Keratinocyte (primary cell): Measurements from ENCODE around the gene CLSTN3. TPM values are rescaled to one million over a fixed set of nuclear protein-coding genes. Genes with fewer than 3 reads are reported as not detected.

Experiments
- DNase-seq: peaks from one replicate; pipeline ENCODE4 v3.0.0-alpha.2; 2011; ENCODE audit warnings: low read depth, missing footprints, low spot score
- FAIRE-seq: peaks from 2 replicates; lab custom pipeline; 2011; peaks lifted over from hg19 to GRCh38; lab: Jason Lieb, UNC
- H2AFZ ChIP-seq: 2 replicates; pipeline ENCODE4 v1.6.0; 2012; ENCODE audit warnings: low read length, control low read depth, inconsistent platforms; ENCODE audit not compliant: control insufficient read depth
- H3K27ac ChIP-seq: 2 replicates; pipeline ENCODE4 v1.5.1; 2011; ENCODE audit warnings: low read length; ENCODE audit not compliant: control insufficient read depth, insufficient read depth
- H3K27me3 ChIP-seq: 3 replicates; pipeline ENCODE4 v1.6.0; 2011; ENCODE audit warnings: low read length; ENCODE audit not compliant: control insufficient read depth, insufficient read depth; ENCODE audit errors: extremely low read depth
- H3K36me3 ChIP-seq, 2 experiments: 2 replicates in 1 of 2; 3 replicates in 1 of 2; pipeline ENCODE4 v1.5.1; 2011; ENCODE audit warnings: low read length in 2 of 2, mild to moderate bottlenecking in 1 of 2; ENCODE audit not compliant: control insufficient read depth in 2 of 2, insufficient read depth in 2 of 2; ENCODE audit errors: extremely low read depth in 1 of 2
- H3K4me1 ChIP-seq: 3 replicates; pipeline ENCODE4 v1.5.1; 2011; ENCODE audit warnings: low read length; ENCODE audit not compliant: control insufficient read depth, insufficient read depth; ENCODE audit errors: extremely low read depth
- H3K4me2 ChIP-seq: 3 replicates; pipeline ENCODE4 v1.6.0; 2011; ENCODE audit warnings: low read depth, low read length; ENCODE audit not compliant: control insufficient read depth, insufficient read depth; ENCODE audit errors: extremely low read depth
- H3K4me3 ChIP-seq, 3 experiments: fragments of 200-600 bp in 1 of 3; sonication (generic) in 1 of 3; 2 replicates in 2 of 3; 3 replicates in 1 of 3; pipeline ENCODE4 v1.5.1; 2011 to 2016; ENCODE audit warnings: low read length in 3 of 3, mild to moderate bottlenecking in 3 of 3, control low read depth in 2 of 3, inconsistent platforms in 1 of 3, low read depth in 1 of 3, mixed read lengths in 1 of 3, mixed run types in 1 of 3, moderate library complexity in 1 of 3; ENCODE audit not compliant: control insufficient read depth in 2 of 3, insufficient read depth in 2 of 3; ENCODE audit errors: extremely low read depth in 1 of 3
- H3K79me2 ChIP-seq: 2 replicates; pipeline ENCODE4 v1.6.0; 2012; ENCODE audit warnings: low read length; ENCODE audit not compliant: control insufficient read depth, insufficient read depth
- H3K9ac ChIP-seq: 3 replicates; pipeline ENCODE4 v1.6.0; 2011; ENCODE audit warnings: low read length; ENCODE audit not compliant: control insufficient read depth, insufficient read depth; ENCODE audit errors: extremely low read depth
- H3K9me1 ChIP-seq: 3 replicates; pipeline ENCODE4 v1.6.0; 2011; ENCODE audit warnings: low read length; ENCODE audit not compliant: control insufficient read depth, insufficient read depth; ENCODE audit errors: extremely low read depth
- H3K9me3 ChIP-seq: 2 replicates; pipeline ENCODE4 v1.5.1; 2012; ENCODE audit warnings: low read depth, low read length; ENCODE audit not compliant: control insufficient read depth
- H4K20me1 ChIP-seq: 3 replicates; pipeline ENCODE4 v1.6.0; 2011; ENCODE audit warnings: low read length; ENCODE audit not compliant: control insufficient read depth, insufficient read depth; ENCODE audit errors: extremely low read depth
- EZH2 ChIP-seq: IDR thresholded peaks from one replicate; pipeline ENCODE4 v1.6.1; 2012; ENCODE audit warnings: inconsistent platforms, mild to moderate bottlenecking, low read length, moderate library complexity
- dilution Hi-C: fragments of 300-500 bp; cut with MboI; formaldehyde crosslinking; loops from one replicate; pipeline ENCODE4 v1.7.0; 2020; ENCODE audit warnings: low sequenced_read_pairs; ENCODE audit not compliant: extremely low pct_ligation_motif_present
- polyA plus RNA-seq, 5 experiments: library from polyadenylated mRNA; depleted of rRNA in 3 of 5; stranded (reverse) in 3 of 5; stranded (forward) in 1 of 5; unstranded in 1 of 5; fragments of >200 nt; gene quantifications; 1 replicate in 1 of 5; 2 replicates in 3 of 5; 3 replicates in 1 of 5; pipeline versions ENCODE4 v1.2.1 to v1.2.3, GENCODE V29; 2011 to 2012; ENCODE audit warnings: missing spikeins in 2 of 5, low read depth in 1 of 5, low replicate concordance in 1 of 5
- TF ChIP-seq, protein P1 (sequence below), 3 experiments: IDR thresholded peaks in 1 of 3; conservative IDR thresholded peaks in 1 of 3; optimal IDR thresholded peaks in 1 of 3; 2 replicates in 2 of 3; 3 replicates in 1 of 3; pipeline versions ENCODE3 to v1.5.1; 2011; ENCODE audit warnings: low read length in 3 of 3, mild to moderate bottlenecking in 3 of 3, moderate library complexity in 2 of 3, control low read depth in 1 of 3, inconsistent platforms in 1 of 3; ENCODE audit not compliant: insufficient read depth in 2 of 3; ENCODE audit errors: extremely low read depth in 1 of 3

Gene CLSTN3
- polyA plus RNA-seq, 1 donor (not counting 4 experiments of a cell fraction or from before 2014, with no cell fraction given), result 12.8 TPM

DNA sequence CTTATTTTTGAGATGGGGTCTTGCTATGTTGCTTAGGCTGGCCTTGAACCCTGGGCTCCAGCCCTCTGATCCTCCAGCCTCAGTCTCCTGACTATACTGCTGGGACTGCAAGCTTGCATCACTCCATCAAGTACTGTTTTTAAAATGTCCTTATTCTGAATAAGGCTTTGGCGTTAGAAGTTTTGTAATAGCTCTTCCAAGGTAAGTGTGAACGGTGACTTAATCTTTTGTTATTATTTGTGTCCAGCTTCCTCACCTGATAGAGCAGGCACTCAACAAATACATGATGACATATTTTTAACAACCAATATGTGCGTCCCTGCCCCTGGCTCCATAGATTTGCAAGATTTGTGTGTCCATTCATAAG is 22.6 kb upstream of the CLSTN3 start:
- no peak for DNase-seq
- peak overlapping the region; percentile 94 for H3K4me2 ChIP-seq
- H3K79me2 ChIP-seq, result peaks cover 34% of the 10 kb centered on the region
- H3K27ac ChIP-seq, result peak overlapping the region; percentile 95
- peak overlapping the region; percentile 86 for H2AFZ ChIP-seq
- dilution Hi-C loops, result no loop called here
- H3K9ac ChIP-seq, result peak overlapping the region; percentile 98
- peak overlapping the region; percentile 68 to 90 (median 90) for H3K4me3 ChIP-seq
- peaks cover 0 to 7% of the 10 kb centered on the region in 2 experiments for H3K36me3 ChIP-seq
- no peaks in the 10 kb centered on the region for H3K9me1 ChIP-seq
- H3K4me1 ChIP-seq, result peaks cover 6% of the 10 kb centered on the region
- FAIRE-seq, result peak; percentile 41
- H3K27me3 ChIP-seq, result no peaks in the 10 kb centered on the region
- TF ChIP-seq, protein P1, sequence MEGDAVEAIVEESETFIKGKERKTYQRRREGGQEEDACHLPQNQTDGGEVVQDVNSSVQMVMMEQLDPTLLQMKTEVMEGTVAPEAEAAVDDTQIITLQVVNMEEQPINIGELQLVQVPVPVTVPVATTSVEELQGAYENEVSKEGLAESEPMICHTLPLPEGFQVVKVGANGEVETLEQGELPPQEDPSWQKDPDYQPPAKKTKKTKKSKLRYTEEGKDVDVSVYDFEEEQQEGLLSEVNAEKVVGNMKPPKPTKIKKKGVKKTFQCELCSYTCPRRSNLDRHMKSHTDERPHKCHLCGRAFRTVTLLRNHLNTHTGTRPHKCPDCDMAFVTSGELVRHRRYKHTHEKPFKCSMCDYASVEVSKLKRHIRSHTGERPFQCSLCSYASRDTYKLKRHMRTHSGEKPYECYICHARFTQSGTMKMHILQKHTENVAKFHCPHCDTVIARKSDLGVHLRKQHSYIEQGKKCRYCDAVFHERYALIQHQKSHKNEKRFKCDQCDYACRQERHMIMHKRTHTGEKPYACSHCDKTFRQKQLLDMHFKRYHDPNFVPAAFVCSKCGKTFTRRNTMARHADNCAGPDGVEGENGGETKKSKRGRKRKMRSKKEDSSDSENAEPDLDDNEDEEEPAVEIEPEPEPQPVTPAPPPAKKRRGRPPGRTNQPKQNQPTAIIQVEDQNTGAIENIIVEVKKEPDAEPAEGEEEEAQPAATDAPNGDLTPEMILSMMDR (optimal IDR thresholded peaks at IDR 0.05 in 1 of 3, IDR thresholded peaks at IDR 0.05 in 1 of 3, conservative IDR thresholded peaks at IDR 0.05 in 1 of 3; ENCODE audit: extremely low read depth in 1 of 3, insufficient read depth in 2 of 3, low read length in 3 of 3), result no peak
- TF ChIP-seq EZH2, result no peak
- no peaks in the 10 kb centered on the region for H3K9me3 ChIP-seq
- H4K20me1 ChIP-seq, result peaks cover 3% of the 10 kb centered on the region

DNA sequence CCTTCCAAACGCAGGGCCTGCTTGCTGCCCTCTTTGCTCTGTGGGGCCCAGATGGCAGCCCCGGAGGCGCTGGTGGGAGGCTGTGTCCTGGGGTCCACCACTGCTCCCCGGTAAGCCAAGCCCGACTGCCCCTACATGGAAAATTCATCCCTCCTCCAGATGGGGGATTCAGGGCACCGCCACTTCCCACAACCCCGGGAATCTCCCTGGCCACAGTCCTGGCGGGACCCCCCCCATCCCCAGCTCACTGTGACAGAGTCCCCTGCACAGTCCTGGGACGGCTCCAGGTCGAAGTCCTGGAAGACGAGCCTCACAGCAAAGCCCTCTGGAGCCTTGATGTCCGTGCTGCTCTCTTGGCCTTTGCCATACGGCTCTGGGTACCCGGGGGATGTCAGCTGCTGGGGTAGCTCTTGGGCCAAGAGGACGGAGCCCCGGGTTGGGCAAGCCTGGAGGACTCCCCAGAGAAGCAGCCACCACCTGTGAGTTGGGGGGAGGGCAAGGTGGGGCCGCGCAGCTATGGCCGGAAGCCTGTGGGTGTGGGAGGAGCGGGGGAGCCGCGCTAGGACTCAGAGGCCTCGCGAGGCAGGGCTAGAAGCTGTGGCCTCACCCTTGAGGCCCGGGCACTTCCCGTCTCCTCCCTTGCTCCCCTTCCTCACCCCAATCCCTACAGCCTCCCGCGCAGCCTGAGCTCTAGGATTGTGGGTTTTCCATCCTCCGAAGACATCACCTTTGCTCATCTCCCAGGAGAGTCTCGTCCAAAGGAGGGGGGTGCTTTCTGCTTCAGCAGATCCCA is 22.0 kb upstream of the CLSTN3 start:
- Histone ChIP-seq H3K79me2 (peaks cover 34% of the 10 kb centered on the region), H3K4me1 (peaks cover 6% of the 10 kb centered on the region), H3K9me1 (no peaks in the 10 kb centered on the region), H3K27me3 (no peaks in the 10 kb centered on the region), H3K27ac (peak overlapping the region; percentile 95), H2AFZ (peak overlapping the region; percentile 86), H4K20me1 (peaks cover 3% of the 10 kb centered on the region), H3K4me2 (peak overlapping the region; percentile 94), H3K9me3 (no peaks in the 10 kb centered on the region), H3K36me3 (peaks cover 0 to 7% of the 10 kb centered on the region in 2 experiments), H3K4me3 (peak overlapping the region; percentile 68 to 90 (median 90)), H3K9ac (peak overlapping the region; percentile 98)
- DNase-seq (peak; percentile 53), FAIRE-seq (peak; percentile 53)
- TF ChIP-seq EZH2, result no peak
- TF ChIP-seq, protein P1 (optimal IDR thresholded peaks at IDR 0.05 in 1 of 3, IDR thresholded peaks at IDR 0.05 in 1 of 3, conservative IDR thresholded peaks at IDR 0.05 in 1 of 3; ENCODE audit: extremely low read depth in 1 of 3, insufficient read depth in 2 of 3, low read length in 3 of 3), result no peak
- dilution Hi-C loops, result no loop called here
